Measurements from ENCODE around the gene SRPK2.

GRCh38 chr7:105127179-105127578 is 261.5 kb downstream of the SRPK2 start:
- TF ChIP-seq CTCF (IDR thresholded peaks at IDR 0.05) (no peak), EZH2 (IDR thresholded peaks at IDR 0.05) (no peak), EZH2phosphoT487 (IDR thresholded peaks at IDR 0.05) (no peak)

Measured in neural progenitor cell (in vitro differentiated cells).